ENCODE results near the gene PRIM2. TPM values are rescaled to one million over a fixed set of nuclear protein-coding genes. Genes with fewer than 3 reads are reported as not detected.
"Not testable (repeated sequence)": the region's sequence is repeated elsewhere in the genome, so short reads cannot be mapped to it uniquely, and the experiment has no call there.

PRIM2 gene

GRCh38 chr6:57660940-57661339, 343.5 kb downstream of the PRIM2 start:
- not testable (repeated sequence) for H3K9me3 ChIP-seq (replicated peaks; ENCODE audit: low read length)

DNA sequence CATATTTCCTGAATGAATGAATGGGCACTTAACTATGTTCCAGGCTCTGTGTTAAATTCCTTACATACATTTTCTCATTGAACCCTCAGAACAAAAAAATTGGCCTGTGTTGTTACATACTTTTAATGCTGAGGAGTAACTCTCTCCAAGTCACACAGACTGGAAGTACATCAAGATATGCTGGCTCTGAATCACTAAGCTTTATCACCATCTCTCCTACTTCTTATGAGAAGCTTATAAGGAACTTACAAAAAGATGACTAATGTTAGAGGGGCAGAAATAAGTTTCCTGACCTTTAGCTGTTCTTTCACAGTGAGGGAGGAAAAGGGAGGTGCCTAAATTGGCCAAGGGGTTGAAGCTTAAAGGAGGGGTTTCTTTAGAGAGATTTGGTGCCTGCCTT, 350.7 kb downstream of the PRIM2 start:
- not testable (repeated sequence) for H3K4me3 ChIP-seq (ENCODE audit: low read length); H3K9me3 ChIP-seq (replicated peaks; ENCODE audit: low read length); H3K27me3 ChIP-seq (ENCODE audit: control insufficient read depth, insufficient read depth, low read length); H3K4me2 ChIP-seq (ENCODE audit: low read length); H3K36me3 ChIP-seq (ENCODE audit: insufficient read depth, low read length); H3K9ac ChIP-seq (ENCODE audit: low read depth, low read length)
- H3K4me1 ChIP-seq (ENCODE audit: control insufficient read depth, insufficient read depth, low read length) = peaks cover 18% of the 10 kb centered on the region

More at GRCh38 chr6:57660940-57661339, 343.5 kb downstream of the PRIM2 start:
- not testable (repeated sequence) for H3K4me2 ChIP-seq (ENCODE audit: low read length); H3K27me3 ChIP-seq (ENCODE audit: control insufficient read depth, insufficient read depth, low read length); H3K36me3 ChIP-seq (ENCODE audit: insufficient read depth, low read length); H3K4me3 ChIP-seq (ENCODE audit: low read length); H3K4me1 ChIP-seq (ENCODE audit: control insufficient read depth, insufficient read depth, low read length); H3K9ac ChIP-seq (ENCODE audit: low read depth, low read length)

DNA sequence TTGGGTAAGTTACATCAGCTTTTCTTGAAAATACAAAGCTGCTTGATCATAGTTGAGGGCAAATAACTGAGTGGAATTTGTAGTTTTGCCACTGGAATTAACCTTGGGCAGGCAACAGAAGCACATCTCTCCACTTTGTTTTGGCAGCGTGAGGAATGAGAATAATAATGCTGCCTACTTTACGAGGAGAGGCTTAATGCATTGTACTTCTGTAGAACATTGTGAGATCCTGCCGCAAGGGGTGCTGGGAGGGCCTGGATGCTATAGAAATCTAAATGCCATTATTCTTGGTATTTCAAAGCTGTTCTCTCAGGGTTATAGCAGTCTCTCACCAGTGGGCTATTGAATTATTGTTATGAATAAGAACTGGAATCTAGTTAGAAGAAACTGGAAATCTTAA, 353.8 kb downstream of the PRIM2 start:
- not testable (repeated sequence) for H3K4me2 ChIP-seq (ENCODE audit: low read length); H3K9me3 ChIP-seq (replicated peaks; ENCODE audit: low read length); H3K36me3 ChIP-seq (ENCODE audit: insufficient read depth, low read length); H3K9ac ChIP-seq (ENCODE audit: low read depth, low read length); H3K27me3 ChIP-seq (ENCODE audit: control insufficient read depth, insufficient read depth, low read length); H3K4me3 ChIP-seq (ENCODE audit: low read length)
- H3K4me1 ChIP-seq (ENCODE audit: control insufficient read depth, insufficient read depth, low read length) = peaks cover 18% of the 10 kb centered on the region

- not testable (repeated sequence) for H3K4me3 ChIP-seq (ENCODE audit: low read length); H3K4me2 ChIP-seq (ENCODE audit: low read length); H3K9ac ChIP-seq (ENCODE audit: low read depth, low read length); H3K36me3 ChIP-seq (ENCODE audit: insufficient read depth, low read length); H3K27me3 ChIP-seq (ENCODE audit: control insufficient read depth, insufficient read depth, low read length); H3K9me3 ChIP-seq (replicated peaks; ENCODE audit: low read length)
- H3K4me1 ChIP-seq (ENCODE audit: control insufficient read depth, insufficient read depth, low read length) = peaks cover 18% of the 10 kb centered on the region
Measured at GRCh38 chr6:57671937-57672627, 354.7 kb downstream of the PRIM2 start.

DNA sequence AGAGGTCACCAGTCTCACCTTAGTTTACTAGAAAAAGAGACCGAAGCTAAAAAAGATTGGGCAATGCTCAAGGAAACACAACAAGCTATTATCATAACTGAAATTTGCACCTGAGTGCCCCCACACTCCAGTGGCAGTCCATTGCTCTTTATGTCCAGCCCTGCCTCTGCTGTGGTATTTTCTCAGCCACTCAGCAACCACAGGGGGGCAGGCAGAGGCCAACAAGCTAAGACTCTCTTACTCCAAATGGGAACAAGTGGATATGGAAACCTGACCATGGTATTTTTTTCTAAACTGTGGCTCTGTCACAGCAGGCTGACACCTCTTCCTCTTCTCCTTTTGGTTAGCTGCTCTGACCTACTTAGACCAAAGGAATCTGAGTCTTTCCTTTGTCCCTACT, 355.9 kb downstream of the PRIM2 start:
- not testable (repeated sequence) for H3K9me3 ChIP-seq (replicated peaks; ENCODE audit: low read length); H3K4me2 ChIP-seq (ENCODE audit: low read length); H3K4me3 ChIP-seq (ENCODE audit: low read length); H3K9ac ChIP-seq (ENCODE audit: low read depth, low read length); H3K36me3 ChIP-seq (ENCODE audit: insufficient read depth, low read length); H3K27me3 ChIP-seq (ENCODE audit: control insufficient read depth, insufficient read depth, low read length)
- peaks cover 10% of the 10 kb centered on the region for H3K4me1 ChIP-seq (ENCODE audit: control insufficient read depth, insufficient read depth, low read length)

DNA sequence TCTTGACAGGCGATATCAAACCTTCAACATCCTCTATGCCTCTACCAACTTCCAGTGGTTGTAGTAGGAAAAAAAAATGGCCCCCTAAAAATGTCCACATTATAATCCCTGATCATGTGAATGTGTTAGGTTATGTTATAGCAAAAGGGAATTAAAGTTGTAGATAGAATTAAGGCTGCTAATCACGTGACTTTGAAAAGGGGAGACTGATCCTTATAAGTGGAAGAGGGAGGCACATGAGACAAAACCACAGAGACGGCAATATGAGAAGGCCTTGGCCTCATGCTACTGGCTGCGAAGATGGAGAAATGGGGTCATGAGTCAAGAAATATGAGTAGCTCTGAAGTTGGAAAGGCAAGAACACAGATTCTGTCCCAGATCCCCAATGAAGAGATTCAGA, 358.0 kb downstream of the PRIM2 start:
- H3K9me3 ChIP-seq (replicated peaks; ENCODE audit: low read length); H3K27me3 ChIP-seq (ENCODE audit: control insufficient read depth, insufficient read depth, low read length): not testable (repeated sequence)

GRCh38 chr6:57696382-57696781, 379.0 kb downstream of the PRIM2 start:
- H3K36me3 ChIP-seq (ENCODE audit: insufficient read depth, low read length); H3K4me1 ChIP-seq (ENCODE audit: control insufficient read depth, insufficient read depth, low read length); H3K9me3 ChIP-seq (replicated peaks; ENCODE audit: low read length); H3K9ac ChIP-seq (ENCODE audit: low read depth, low read length); H3K4me3 ChIP-seq (ENCODE audit: low read length); H3K27me3 ChIP-seq (ENCODE audit: control insufficient read depth, insufficient read depth, low read length); H3K4me2 ChIP-seq (ENCODE audit: low read length): not testable (repeated sequence)

More for the DNA sequence above, 358.0 kb downstream of the PRIM2 start:
- not testable (repeated sequence) for H3K4me3 ChIP-seq (ENCODE audit: low read length); H3K9ac ChIP-seq (ENCODE audit: low read depth, low read length); H3K36me3 ChIP-seq (ENCODE audit: insufficient read depth, low read length); H3K4me1 ChIP-seq (ENCODE audit: control insufficient read depth, insufficient read depth, low read length); H3K4me2 ChIP-seq (ENCODE audit: low read length)

Small RNA genes lying within 50 kb of the gene (small RNA-seq; reads per million reads assigned to genes)
- not detected for gene MIR548U
